ENCODE results near the gene OR51B6.
"Not testable (repeated sequence)": the region's sequence is repeated elsewhere in the genome, so short reads cannot be mapped to it uniquely, and the experiment has no call there.

Gene OR51B6
- 0 reads per million in 3 donors for total RNA-seq

GRCh38 chr11:5351208-5351607 lies at the start of gene OR51B6:
Gene OR51B6, plus strand, starts transcription at chr11:5351508. Its CDS starts 0 bp downstream, at chr11:5351508.
- H3K4me1 ChIP-seq (ENCODE audit: control insufficient read depth, insufficient read depth, low read length, poor library complexity, severe bottlenecking), result no peaks in the 10 kb centered on the region
- H3K36me3 ChIP-seq (ENCODE audit: control insufficient read depth, insufficient read depth, low read length), result no peaks in the 10 kb centered on the region
- H3K27ac ChIP-seq (ENCODE audit: insufficient read depth, low read length, poor library complexity, severe bottlenecking), result no peak within 1 kb of the TSS
- no peaks in the 10 kb centered on the region for H3K27me3 ChIP-seq (replicated peaks; ENCODE audit: control insufficient read depth, insufficient read depth, low read length, poor library complexity, severe bottlenecking)
- DNase-seq, result no peak
- H3K9me3 ChIP-seq (ENCODE audit: control insufficient read depth, low read length), result no peaks in the 10 kb centered on the region
- no peak within 1 kb of the TSS for H3K4me3 ChIP-seq (ENCODE audit: insufficient read depth, low read depth, low read length, poor library complexity, severe bottlenecking)

GRCh38 chr11:5301846-5302245 lies 49.5 kb upstream of the OR51B6 start, which contains the start of gene OR51B4:
Gene OR51B4, minus strand, starts transcription at chr11:5301946. Its CDS starts 0 bp downstream, at chr11:5301946.
- no peak for DNase-seq
- Histone ChIP-seq H3K4me3 (ENCODE audit: insufficient read depth, low read depth, low read length, poor library complexity, severe bottlenecking) (no peak within 1 kb of the TSS), H3K9me3 (ENCODE audit: control insufficient read depth, low read length) (no peaks in the 10 kb centered on the region), H3K4me1 (ENCODE audit: control insufficient read depth, insufficient read depth, low read length, poor library complexity, severe bottlenecking) (no peaks in the 10 kb centered on the region), H3K27me3 (replicated peaks; ENCODE audit: control insufficient read depth, insufficient read depth, low read length, poor library complexity, severe bottlenecking) (no peaks in the 10 kb centered on the region), H3K36me3 (ENCODE audit: control insufficient read depth, insufficient read depth, low read length) (no peaks in the 10 kb centered on the region), H3K27ac (ENCODE audit: insufficient read depth, low read length, poor library complexity, severe bottlenecking) (no peak within 1 kb of the TSS)

GRCh38 chr11:5303626-5304025 lies 47.7 kb upstream of the OR51B6 start:
- no peak for DNase-seq
- Histone ChIP-seq H3K27ac (ENCODE audit: insufficient read depth, low read length, poor library complexity, severe bottlenecking) (no peak overlapping the region), H3K4me3 (ENCODE audit: insufficient read depth, low read depth, low read length, poor library complexity, severe bottlenecking) (no peak overlapping the region), H3K9me3 (ENCODE audit: control insufficient read depth, low read length) (no peaks in the 10 kb centered on the region), H3K4me1 (ENCODE audit: control insufficient read depth, insufficient read depth, low read length, poor library complexity, severe bottlenecking) (no peaks in the 10 kb centered on the region), H3K27me3 (replicated peaks; ENCODE audit: control insufficient read depth, insufficient read depth, low read length, poor library complexity, severe bottlenecking) (no peaks in the 10 kb centered on the region), H3K36me3 (ENCODE audit: control insufficient read depth, insufficient read depth, low read length) (no peaks in the 10 kb centered on the region)

GRCh38 chr11:5304046-5304445 lies 47.3 kb upstream of the OR51B6 start:
- no peak for DNase-seq
- no peak overlapping the region for H3K4me3 ChIP-seq (ENCODE audit: insufficient read depth, low read depth, low read length, poor library complexity, severe bottlenecking)
- no peaks in the 10 kb centered on the region for H3K4me1 ChIP-seq (ENCODE audit: control insufficient read depth, insufficient read depth, low read length, poor library complexity, severe bottlenecking)
- H3K9me3 ChIP-seq (ENCODE audit: control insufficient read depth, low read length), result no peaks in the 10 kb centered on the region
- H3K27ac ChIP-seq (ENCODE audit: insufficient read depth, low read length, poor library complexity, severe bottlenecking), result no peak overlapping the region
- H3K27me3 ChIP-seq (replicated peaks; ENCODE audit: control insufficient read depth, insufficient read depth, low read length, poor library complexity, severe bottlenecking), result no peaks in the 10 kb centered on the region
- H3K36me3 ChIP-seq (ENCODE audit: control insufficient read depth, insufficient read depth, low read length), result no peaks in the 10 kb centered on the region

GRCh38 chr11:5307256-5308019 lies 43.9 kb upstream of the OR51B6 start:
- no peak overlapping the region for H3K4me3 ChIP-seq (ENCODE audit: insufficient read depth, low read depth, low read length, poor library complexity, severe bottlenecking)
- no peaks in the 10 kb centered on the region for H3K27me3 ChIP-seq (replicated peaks; ENCODE audit: control insufficient read depth, insufficient read depth, low read length, poor library complexity, severe bottlenecking)
- no peak overlapping the region for H3K27ac ChIP-seq (ENCODE audit: insufficient read depth, low read length, poor library complexity, severe bottlenecking)
- H3K4me1 ChIP-seq (ENCODE audit: control insufficient read depth, insufficient read depth, low read length, poor library complexity, severe bottlenecking), result no peaks in the 10 kb centered on the region
- H3K9me3 ChIP-seq (ENCODE audit: control insufficient read depth, low read length), result no peaks in the 10 kb centered on the region
- no peak for DNase-seq
- no peaks in the 10 kb centered on the region for H3K36me3 ChIP-seq (ENCODE audit: control insufficient read depth, insufficient read depth, low read length)

- no peak for DNase-seq
- Histone ChIP-seq H3K4me1 (ENCODE audit: control insufficient read depth, insufficient read depth, low read length, poor library complexity, severe bottlenecking) (no peaks in the 10 kb centered on the region), H3K27me3 (replicated peaks; ENCODE audit: control insufficient read depth, insufficient read depth, low read length, poor library complexity, severe bottlenecking) (no peaks in the 10 kb centered on the region), H3K9me3 (ENCODE audit: control insufficient read depth, low read length) (no peaks in the 10 kb centered on the region), H3K36me3 (ENCODE audit: control insufficient read depth, insufficient read depth, low read length) (no peaks in the 10 kb centered on the region), H3K27ac (ENCODE audit: insufficient read depth, low read length, poor library complexity, severe bottlenecking) (no peak overlapping the region), H3K4me3 (ENCODE audit: insufficient read depth, low read depth, low read length, poor library complexity, severe bottlenecking) (no peak overlapping the region)
Measured at GRCh38 chr11:5310423-5310822, 40.9 kb upstream of the OR51B6 start.

GRCh38 chr11:5313326-5314023 lies 37.8 kb upstream of the OR51B6 start:
- DNase-seq; H3K36me3 ChIP-seq (ENCODE audit: control insufficient read depth, insufficient read depth, low read length): not testable (repeated sequence)

GRCh38 chr11:5317292-5317691 lies 34.0 kb upstream of the OR51B6 start:
- no peak for DNase-seq
- no peaks in the 10 kb centered on the region for H3K4me1 ChIP-seq (ENCODE audit: control insufficient read depth, insufficient read depth, low read length, poor library complexity, severe bottlenecking)
- H3K27ac ChIP-seq (ENCODE audit: insufficient read depth, low read length, poor library complexity, severe bottlenecking), result no peak overlapping the region
- no peak overlapping the region for H3K4me3 ChIP-seq (ENCODE audit: insufficient read depth, low read depth, low read length, poor library complexity, severe bottlenecking)
- H3K27me3 ChIP-seq (replicated peaks; ENCODE audit: control insufficient read depth, insufficient read depth, low read length, poor library complexity, severe bottlenecking), result no peaks in the 10 kb centered on the region
- H3K9me3 ChIP-seq (ENCODE audit: control insufficient read depth, low read length), result no peaks in the 10 kb centered on the region
- no peaks in the 10 kb centered on the region for H3K36me3 ChIP-seq (ENCODE audit: control insufficient read depth, insufficient read depth, low read length)

More at GRCh38 chr11:5313326-5314023, 37.8 kb upstream of the OR51B6 start:
- not testable (repeated sequence) for H3K9me3 ChIP-seq (ENCODE audit: control insufficient read depth, low read length); H3K27me3 ChIP-seq (replicated peaks; ENCODE audit: control insufficient read depth, insufficient read depth, low read length, poor library complexity, severe bottlenecking); H3K27ac ChIP-seq (ENCODE audit: insufficient read depth, low read length, poor library complexity, severe bottlenecking); H3K4me1 ChIP-seq (ENCODE audit: control insufficient read depth, insufficient read depth, low read length, poor library complexity, severe bottlenecking); H3K4me3 ChIP-seq (ENCODE audit: insufficient read depth, low read depth, low read length, poor library complexity, severe bottlenecking)

- Histone ChIP-seq H3K36me3 (ENCODE audit: control insufficient read depth, insufficient read depth, low read length) (no peaks in the 10 kb centered on the region), H3K4me3 (ENCODE audit: insufficient read depth, low read depth, low read length, poor library complexity, severe bottlenecking) (no peak within 1 kb of the TSS), H3K27me3 (replicated peaks; ENCODE audit: control insufficient read depth, insufficient read depth, low read length, poor library complexity, severe bottlenecking) (no peaks in the 10 kb centered on the region), H3K9me3 (ENCODE audit: control insufficient read depth, low read length) (no peaks in the 10 kb centered on the region), H3K4me1 (ENCODE audit: control insufficient read depth, insufficient read depth, low read length, poor library complexity, severe bottlenecking) (no peaks in the 10 kb centered on the region), H3K27ac (ENCODE audit: insufficient read depth, low read length, poor library complexity, severe bottlenecking) (no peak within 1 kb of the TSS)
- no peak for DNase-seq
Measured at GRCh38 chr11:5324197-5324596, 27.1 kb upstream of the OR51B6 start, which contains the start of gene OR51B2. Gene OR51B2, minus strand, starts transcription at chr11:5324297. Its CDS starts 0 bp downstream, at chr11:5324297.

- H3K4me1 ChIP-seq (ENCODE audit: control insufficient read depth, insufficient read depth, low read length, poor library complexity, severe bottlenecking), result no peaks in the 10 kb centered on the region
Measured at GRCh38 chr11:5335170-5335569, 16.1 kb upstream of the OR51B6 start.

More at GRCh38 chr11:5335170-5335569, 16.1 kb upstream of the OR51B6 start:
- Histone ChIP-seq H3K4me3 (ENCODE audit: insufficient read depth, low read depth, low read length, poor library complexity, severe bottlenecking) (no peak overlapping the region), H3K27me3 (replicated peaks; ENCODE audit: control insufficient read depth, insufficient read depth, low read length, poor library complexity, severe bottlenecking) (no peaks in the 10 kb centered on the region), H3K27ac (ENCODE audit: insufficient read depth, low read length, poor library complexity, severe bottlenecking) (no peak overlapping the region), H3K9me3 (ENCODE audit: control insufficient read depth, low read length) (no peaks in the 10 kb centered on the region), H3K36me3 (ENCODE audit: control insufficient read depth, insufficient read depth, low read length) (no peaks in the 10 kb centered on the region)
- DNase-seq, result no peak

Data from effector memory CD4-positive, alpha-beta T cell (primary cell).